GM12875 (cell line): Measurements from ENCODE around the gene PET100.

Source experiments
- H3K4me3 ChIP-seq: one replicate; pipeline ENCODE4 v1.5.1; 2011; ENCODE audit warnings: low read depth, low read length, control low read depth
- CTCF ChIP-seq: IDR thresholded peaks from 2 replicates; pipeline ENCODE4 v1.5.1; 2011; ENCODE audit warnings: low read depth, mild to moderate bottlenecking, control low read depth, inconsistent platforms, low read length, moderate library complexity, borderline replicate concordance; ENCODE audit not compliant: insufficient read depth

PET100 gene

GRCh38 chr19:7612282-7613274 is 17.0 kb upstream of the PET100 start:
- no peak for TF ChIP-seq CTCF
- H3K4me3 ChIP-seq, result no peak overlapping the region

DNA sequence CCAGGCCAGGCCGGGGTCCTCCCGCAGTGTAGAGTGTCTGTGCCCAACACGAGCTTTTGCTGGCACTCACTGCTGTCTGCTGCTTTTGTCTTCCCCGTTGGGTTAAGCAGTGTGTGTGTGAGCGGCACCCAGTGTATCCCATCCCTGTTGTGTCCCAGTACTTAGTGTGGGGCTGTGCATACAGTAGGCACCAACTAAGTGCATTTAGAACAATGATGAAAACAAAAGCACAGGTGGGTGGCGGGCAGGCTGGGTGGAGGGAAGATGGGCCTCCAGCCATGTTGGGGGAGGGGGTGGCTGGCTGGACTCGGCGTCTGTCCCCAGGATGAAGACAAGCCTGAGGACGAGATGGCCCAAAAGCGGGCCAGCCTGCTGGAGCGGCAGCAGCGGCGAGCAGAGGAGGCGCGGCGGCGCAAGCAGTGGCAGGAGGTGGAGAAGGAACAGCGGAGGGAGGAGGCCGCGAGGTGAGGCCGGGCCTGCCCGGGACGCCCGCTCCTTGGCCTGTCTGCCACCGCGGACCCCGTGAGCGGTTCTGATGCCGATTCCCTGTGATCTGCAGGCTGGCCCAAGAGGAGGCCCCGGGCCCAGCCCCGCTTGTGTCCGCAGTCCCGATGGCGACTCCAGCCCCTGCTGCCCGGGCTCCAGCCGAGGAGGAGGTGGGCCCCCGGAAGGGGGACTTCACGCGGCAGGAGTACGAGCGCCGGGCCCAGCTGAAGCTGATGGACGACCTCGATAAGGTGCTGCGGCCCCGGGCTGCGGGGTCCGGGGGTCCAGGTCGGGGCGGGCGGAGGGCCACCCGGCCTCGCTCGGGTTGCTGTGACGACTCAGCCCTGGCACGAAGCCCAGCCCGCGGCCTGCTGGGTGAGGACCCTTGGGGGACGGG is 14.5 kb upstream of the PET100 start:
- no peak for TF ChIP-seq CTCF
- H3K4me3 ChIP-seq, result no peak overlapping the region

DNA sequence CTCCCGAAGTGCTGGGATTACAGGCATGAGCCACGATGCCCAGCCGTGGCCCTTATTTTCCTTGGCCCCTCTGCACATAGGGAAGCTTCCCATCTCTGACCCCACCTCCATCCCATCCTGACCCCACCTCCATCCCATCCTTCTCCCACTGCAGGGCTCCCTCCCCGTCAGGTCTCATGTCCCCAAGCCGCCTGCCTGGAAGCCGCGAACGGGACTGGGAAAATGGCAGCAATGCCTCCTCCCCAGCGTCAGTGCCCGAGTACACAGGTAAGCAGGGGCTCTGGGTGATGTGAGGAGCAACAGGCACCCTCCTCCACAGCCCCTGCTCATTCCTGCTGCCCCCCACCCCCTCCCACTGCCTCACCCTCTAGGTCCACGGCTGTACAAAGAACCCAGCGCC is 12.4 kb upstream of the PET100 start:
- no peak for TF ChIP-seq CTCF
- no peak overlapping the region for H3K4me3 ChIP-seq

- H3K4me3 ChIP-seq, result no peak overlapping the region
- TF ChIP-seq CTCF, result no peak
Measured at GRCh38 chr19:7617735-7618134, 11.9 kb upstream of the PET100 start.

DNA sequence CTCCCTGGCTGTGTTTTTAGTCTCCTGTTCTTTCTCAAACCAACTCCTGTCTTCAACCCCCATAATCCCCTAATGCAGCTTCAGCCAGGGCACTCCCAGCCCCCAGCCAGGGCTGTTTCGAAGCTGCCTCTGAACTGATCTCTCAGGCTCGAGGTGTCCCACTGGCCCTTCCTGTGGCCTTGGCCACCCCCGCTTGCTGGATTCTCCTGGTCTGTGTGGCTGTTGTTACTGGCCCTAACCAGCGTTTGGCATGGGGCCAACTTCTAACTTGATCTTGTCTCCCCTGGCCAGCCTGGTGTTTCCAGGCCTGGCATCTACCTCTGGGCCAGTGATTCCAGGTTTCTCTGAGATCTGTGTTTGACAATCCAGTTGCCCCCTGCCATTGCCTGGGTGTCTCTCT is 11.2 kb upstream of the PET100 start:
- no peak overlapping the region for H3K4me3 ChIP-seq
- TF ChIP-seq CTCF, result no peak

DNA sequence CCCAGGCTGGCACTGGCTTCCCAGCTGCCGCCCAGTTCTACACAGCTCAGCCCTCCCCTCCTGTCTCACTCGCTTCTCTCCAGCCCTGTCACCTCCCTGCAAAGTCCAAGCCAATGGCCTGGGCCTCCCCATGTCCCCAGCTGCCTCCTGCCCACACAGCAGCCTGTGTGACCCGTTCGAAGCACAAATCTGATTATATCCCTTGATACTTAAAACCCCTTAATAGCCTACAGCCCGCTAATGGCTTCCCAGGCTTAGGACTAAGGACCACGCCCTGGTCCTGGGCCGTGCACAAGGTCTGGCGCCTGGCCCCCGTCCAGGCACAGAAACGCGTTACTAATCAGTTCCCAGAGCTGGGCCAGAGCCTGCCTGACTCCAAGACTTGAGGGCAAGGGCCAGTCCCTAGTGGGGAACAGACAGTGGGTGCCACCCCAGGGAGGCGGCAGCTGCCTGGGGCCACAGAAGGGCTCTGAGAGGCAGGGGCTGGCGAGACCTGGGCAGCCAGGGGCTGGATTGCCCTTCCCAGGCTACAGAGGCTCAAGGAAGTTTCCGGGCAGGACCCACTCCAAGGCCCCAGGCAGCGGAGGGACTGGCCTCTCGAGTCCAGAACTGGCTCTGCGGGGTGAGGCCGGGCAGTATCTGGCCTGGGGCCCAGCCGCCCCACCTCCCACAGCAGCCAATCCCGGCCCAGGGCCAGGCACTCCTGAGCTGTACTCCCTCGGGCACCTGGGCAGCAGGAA is 10.7 kb upstream of the PET100 start:
- no peak for TF ChIP-seq CTCF
- H3K4me3 ChIP-seq, result no peak overlapping the region
